A549 treated with GW870086 at 1 μM for 4 hours (cell line): ENCODE data around the gene GSTA1. TPM values are rescaled to one million over a fixed set of nuclear protein-coding genes. Genes with fewer than 3 reads are reported as not detected.

Experiments
- total RNA-seq: library from RNA; stranded (reverse); fragments of 200-300 nt; extraction: Qiagen RNA extraction; gene quantifications from 5 replicates; pipeline ENCODE4 v1.2.3, GENCODE V29; 2022; ENCODE audit warnings: low read depth

The GSTA1 gene
- total RNA-seq = not detected in 5 replicates

DNA sequence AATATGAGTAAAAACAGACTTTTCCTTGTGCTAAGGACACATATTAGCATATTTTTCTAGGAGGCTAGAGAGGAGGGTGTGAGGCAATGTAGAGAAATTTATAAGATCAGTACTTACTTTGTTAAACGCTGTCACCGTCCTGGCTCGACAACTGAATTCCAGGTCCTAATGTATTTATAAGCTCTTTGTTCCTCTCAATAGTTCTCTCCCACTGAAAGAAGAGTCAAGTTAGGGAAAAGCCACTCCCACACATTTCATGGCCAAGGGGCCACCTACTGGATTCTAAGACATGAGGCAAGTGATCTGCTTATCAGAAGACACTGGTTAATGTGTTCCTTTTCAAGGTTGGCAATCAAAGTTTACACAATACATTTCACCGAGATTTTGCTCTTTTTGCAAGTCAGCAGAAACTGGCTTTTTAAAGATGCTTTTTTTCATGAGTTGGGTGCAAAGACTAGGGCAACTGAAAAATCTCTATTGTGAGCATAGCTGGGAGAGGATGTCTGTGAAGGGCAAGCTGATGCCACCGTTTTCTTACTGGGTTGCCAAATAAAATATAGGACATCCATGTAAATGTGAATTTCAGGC is at the start of gene GSTA1:
Gene GSTA1, minus strand, starts transcription at position 149 of the 588 bp plus-strand sequence. CDS start 4,549 bp downstream, outside the sequence.

DNA sequence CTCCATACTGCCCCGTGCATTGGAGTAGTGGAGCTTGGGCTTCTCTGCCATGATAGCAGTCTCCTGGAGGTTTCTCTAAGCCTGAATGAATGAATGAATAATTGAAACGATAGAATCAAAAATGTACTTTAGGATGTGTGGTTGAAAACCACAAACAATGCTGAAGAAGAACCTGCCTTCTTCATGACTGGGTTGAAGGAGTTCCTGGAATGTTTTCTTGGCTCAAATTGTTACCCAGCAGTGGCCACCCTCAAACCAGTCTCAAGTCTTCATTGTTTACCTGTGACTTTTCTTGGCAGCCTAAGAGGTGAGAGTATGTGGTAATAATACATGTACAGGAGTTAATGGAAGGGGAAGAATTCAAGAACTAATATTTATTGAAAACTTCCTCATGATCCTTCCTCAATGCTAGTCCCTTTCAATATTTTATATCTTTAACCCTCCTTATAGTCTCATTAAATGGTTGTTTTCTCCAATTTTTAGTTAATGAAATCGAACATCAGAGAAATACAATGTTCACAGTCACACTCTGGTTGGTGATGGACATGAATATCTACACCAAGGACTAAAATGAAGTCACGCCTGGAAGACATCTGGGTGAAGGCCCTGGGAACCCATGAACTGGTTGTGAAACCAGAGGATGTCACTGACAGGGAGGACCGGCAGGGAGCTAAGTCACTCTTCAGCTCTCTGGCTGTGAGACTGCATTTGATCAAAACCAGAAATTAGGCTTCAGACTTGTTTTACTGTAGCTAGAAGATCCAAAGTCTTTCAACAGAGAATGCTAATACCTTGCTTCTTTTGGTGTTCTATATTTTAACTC is 37.4 kb upstream of the GSTA1 start, which contains the start of gene GSTA5:
Gene GSTA5, minus strand, starts transcription at position 51 of the 823 bp plus-strand sequence.

DNA sequence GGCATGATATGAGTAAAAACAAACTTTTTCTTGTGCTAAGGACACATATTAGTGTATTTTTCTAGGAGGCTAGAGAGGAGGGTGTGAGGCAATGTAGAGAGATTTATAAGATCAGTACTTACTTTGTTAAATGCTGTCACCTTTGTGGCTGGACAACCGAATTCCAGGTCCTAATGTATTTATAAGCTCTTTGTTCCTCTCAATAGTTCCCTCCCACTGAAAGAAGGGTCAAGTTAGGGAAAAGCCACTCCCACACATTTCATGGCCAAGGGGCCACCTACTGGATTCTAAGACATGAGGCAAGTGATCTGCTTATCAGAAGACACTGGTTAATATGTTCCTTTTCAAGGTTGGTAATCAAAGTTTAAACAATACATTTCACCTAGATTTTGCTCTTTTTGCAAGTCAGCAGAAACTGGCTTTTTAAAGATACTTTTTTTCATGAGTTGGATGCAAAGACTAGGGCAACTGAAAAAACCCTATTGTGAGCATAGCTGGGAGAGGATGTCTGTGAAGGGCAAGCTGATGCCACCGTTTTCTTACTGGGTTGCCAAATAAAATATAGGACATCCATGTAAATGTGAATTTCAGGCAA is 40.2 kb downstream of the GSTA1 start, which contains the start of gene GSTA2:
Gene GSTA2, minus strand, starts transcription at position 154 of the 595 bp plus-strand sequence. CDS start 5,528 bp downstream, outside the sequence.

Other genes with a start within 250 kb of the GSTA1 start
- 31.4 to 40.3 TPM (median 38.0 TPM) in 5 replicates for gene TRAM2, start 226.8 kb downstream of the GSTA1 start, total RNA-seq
- gene TMEM14A, start 132.7 kb downstream of the GSTA1 start, total RNA-seq = 32.8 to 48.1 TPM (median 36.3 TPM) in 5 replicates
- not detected in 5 replicates for gene GSTA2, start 40.3 kb downstream of the GSTA1 start, total RNA-seq
- gene GSTA5, start 37.0 kb upstream of the GSTA1 start, total RNA-seq = not detected in 5 replicates
- not detected in 5 replicates for gene GSTA3, start 105.9 kb upstream of the GSTA1 start, total RNA-seq
- gene GSTA4, start 191.5 kb upstream of the GSTA1 start, total RNA-seq = 8.0 to 9.8 TPM (median 8.4 TPM) in 5 replicates